ENCODE data around the gene CENPQ. TPM values are rescaled to one million over a fixed set of nuclear protein-coding genes. Genes with fewer than 3 reads are reported as not detected.
"Not testable (repeated sequence)": the region's sequence is repeated elsewhere in the genome, so short reads cannot be mapped to it uniquely, and the experiment has no call there.

CENPQ gene
- total RNA-seq = 14.3 and 15.3 TPM in 2 replicates

- intact Hi-C loops (cut with micrococcal nuclease) = loop anchor here (1.0 to 2.0 kb wide), 3 partner anchors 8 to 1984 kb away; partner anchors contain the start of gene C6orf141
Measured at GRCh38 chr6:49462927-49463611, at the start of gene CENPQ, which contains the start of gene MMUT. Gene CENPQ, plus strand, starts transcription at chr6:49463370. Its CDS starts 6,807 bp downstream, at chr6:49470177. Gene MMUT, minus strand, starts transcription at chr6:49463253. Its CDS starts 3,787 bp downstream, at chr6:49459466.

GRCh38 chr6:49415358-49415757 is 47.8 kb upstream of the CENPQ start:
- intact Hi-C loops (cut with micrococcal nuclease) = no loop called here

GRCh38 chr6:49416195-49416594 is 47.0 kb upstream of the CENPQ start:
- intact Hi-C loops (cut with micrococcal nuclease) = no loop called here

GRCh38 chr6:49423817-49424216 is 39.4 kb upstream of the CENPQ start:
- intact Hi-C loops (cut with micrococcal nuclease) = no loop called here

- intact Hi-C loops (cut with micrococcal nuclease) = no loop called here
Measured at GRCh38 chr6:49430187-49430586, 33.0 kb upstream of the CENPQ start.

GRCh38 chr6:49430866-49431265 is 32.3 kb upstream of the CENPQ start:
- intact Hi-C loops (cut with micrococcal nuclease) = no loop called here

GRCh38 chr6:49453221-49453620 is 9.9 kb upstream of the CENPQ start:
- intact Hi-C loops (cut with micrococcal nuclease) = no loop called here

GRCh38 chr6:49454787-49455709 is 8.1 kb upstream of the CENPQ start:
- intact Hi-C loops (cut with micrococcal nuclease) = loop anchor here (1.0 kb wide), 1 partner anchor 8 kb away; the partner anchor contains the start of genes CENPQ and MMUT

GRCh38 chr6:49457771-49458170 is 5.4 kb upstream of the CENPQ start:
- intact Hi-C loops (cut with micrococcal nuclease) = no loop called here

GRCh38 chr6:49462071-49462470 is 1.1 kb upstream of the CENPQ start:
- intact Hi-C loops (cut with micrococcal nuclease) = loop anchor here (2.0 kb wide), 2 partner anchors 89 to 1983 kb away; partner anchors contain the start of gene C6orf141

- intact Hi-C loops (cut with micrococcal nuclease) = loop anchor here (2.0 kb wide), 2 partner anchors 88 to 1984 kb away; partner anchors contain the start of gene C6orf141
Measured at GRCh38 chr6:49462599-49462926, 607 bp upstream of the CENPQ start.

- intact Hi-C loops (cut with micrococcal nuclease) = loop anchor here (1.0 to 2.0 kb wide), 3 partner anchors 8 to 1985 kb away; partner anchors contain the start of gene C6orf141
Measured at GRCh38 chr6:49463612-49463967, 420 bp downstream of the CENPQ start.

- intact Hi-C loops (cut with micrococcal nuclease) = no loop called here
Measured at GRCh38 chr6:49464691-49465090, 1.5 kb downstream of the CENPQ start.

- intact Hi-C loops (cut with micrococcal nuclease) = no loop called here
Measured at GRCh38 chr6:49468042-49468441, 4.9 kb downstream of the CENPQ start.

GRCh38 chr6:49476564-49476963 is 13.4 kb downstream of the CENPQ start:
- intact Hi-C loops (cut with micrococcal nuclease) = not testable (repeated sequence)

- intact Hi-C loops (cut with micrococcal nuclease) = no loop called here
Measured at GRCh38 chr6:49479308-49479970, 16.3 kb downstream of the CENPQ start.

GRCh38 chr6:49481846-49482245 is 18.7 kb downstream of the CENPQ start:
- intact Hi-C loops (cut with micrococcal nuclease) = not testable (repeated sequence)

- intact Hi-C loops (cut with micrococcal nuclease) = not testable (repeated sequence)
Measured at GRCh38 chr6:49483380-49483779, 20.2 kb downstream of the CENPQ start.

- intact Hi-C loops (cut with micrococcal nuclease) = no loop called here
Measured at GRCh38 chr6:49490633-49491032, 27.5 kb downstream of the CENPQ start.

- intact Hi-C loops (cut with micrococcal nuclease) = no loop called here
Measured at GRCh38 chr6:49497304-49497703, 34.1 kb downstream of the CENPQ start.

- intact Hi-C loops (cut with micrococcal nuclease) = no loop called here
Measured at GRCh38 chr6:49499126-49499525, 36.0 kb downstream of the CENPQ start.

All from T-helper 2 cell treated with Interferon-gamma antibody and Interleukin-4, amounts not matched to agents 100 ng/mL and 5 ng/mL, for 36 hours (primary cell).